ENCODE measurements around the gene ZNF784.

DNA sequence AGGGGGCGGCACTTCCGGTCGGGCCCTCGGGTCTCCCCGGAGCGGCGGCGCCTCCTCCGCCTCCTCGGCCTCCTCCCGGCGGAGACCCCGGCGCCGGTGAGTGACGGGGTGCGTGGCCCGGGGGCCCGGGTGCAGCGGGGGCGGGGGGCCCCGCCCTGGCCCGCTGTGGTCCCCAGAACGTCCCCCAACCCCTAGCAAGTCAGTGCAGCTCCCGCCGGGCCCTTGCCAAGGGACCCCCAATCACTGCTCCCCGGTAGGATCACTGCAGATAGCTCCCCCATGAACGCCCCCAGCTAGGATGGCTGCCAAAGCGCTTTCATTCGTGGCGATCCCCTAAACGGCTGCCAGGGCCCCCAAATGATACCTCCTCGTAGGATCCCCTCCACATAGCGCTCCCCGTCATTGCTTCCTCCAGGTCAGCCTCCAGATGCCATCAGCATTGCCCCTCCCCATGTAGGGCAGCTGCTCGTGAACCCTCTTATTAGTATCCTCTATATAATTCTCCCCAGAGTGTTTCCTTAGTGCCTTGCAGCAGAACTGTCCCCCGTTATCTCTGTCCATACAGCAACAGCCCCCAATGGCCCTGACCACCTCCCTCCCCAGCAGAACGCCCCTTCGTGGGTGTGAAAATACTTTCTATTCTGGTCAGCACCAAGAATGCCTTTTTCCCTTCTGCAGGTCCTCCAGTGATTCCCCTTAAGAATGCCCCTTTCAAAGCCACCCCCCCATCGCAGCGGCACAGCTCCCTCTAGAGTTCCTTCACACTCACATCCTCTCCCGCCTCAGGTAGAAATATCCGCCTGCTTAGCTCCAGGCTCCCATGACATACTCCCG lies 18.5 kb downstream of the ZNF784 start, which contains the start of gene ZNF865:
- peak; percentile 93 for TF ChIP-seq CTCF (conservative IDR thresholded peaks at IDR 0.05; ENCODE audit: low read depth, low read length)
- TF ChIP-seq USF2 (IDR thresholded peaks at IDR 0.05; ENCODE audit: low read depth, low read length), result no peak
- TF ChIP-seq RCOR1 (IDR thresholded peaks at IDR 0.05; ENCODE audit: insufficient replicate concordance, low read length), result no peak
- TF ChIP-seq POLR2A (IDR thresholded peaks at IDR 0.05; ENCODE audit: low read depth, low read length), result peak; percentile 55; the same call in 1 of the 2 replicates
- TF ChIP-seq BHLHE40 (IDR thresholded peaks at IDR 0.05; ENCODE audit: low read depth, low read length), result 0 out of 2 replicates have a peak, but pooled peaks have one; percentile 6
- peak; percentile 89 for TF ChIP-seq RFX5 (IDR thresholded peaks at IDR 0.05; ENCODE audit: low read depth, low read length)
- TF ChIP-seq MXI1 (IDR thresholded peaks at IDR 0.05; ENCODE audit: borderline replicate concordance, low read depth, low read length), result 0 out of 2 replicates have a peak, but pooled peaks have one; percentile 21
- no peak for TF ChIP-seq ELK1 (IDR thresholded peaks at IDR 0.05; ENCODE audit: borderline replicate concordance, low read depth, low read length)

Data from IMR-90 (cell line).